ENCODE measurements around the gene FSTL4. TPM values are rescaled to one million over a fixed set of nuclear protein-coding genes. Genes with fewer than 3 reads are reported as not detected.

FSTL4 gene
- polyA plus RNA-seq, 3 donors = not detected

DNA sequence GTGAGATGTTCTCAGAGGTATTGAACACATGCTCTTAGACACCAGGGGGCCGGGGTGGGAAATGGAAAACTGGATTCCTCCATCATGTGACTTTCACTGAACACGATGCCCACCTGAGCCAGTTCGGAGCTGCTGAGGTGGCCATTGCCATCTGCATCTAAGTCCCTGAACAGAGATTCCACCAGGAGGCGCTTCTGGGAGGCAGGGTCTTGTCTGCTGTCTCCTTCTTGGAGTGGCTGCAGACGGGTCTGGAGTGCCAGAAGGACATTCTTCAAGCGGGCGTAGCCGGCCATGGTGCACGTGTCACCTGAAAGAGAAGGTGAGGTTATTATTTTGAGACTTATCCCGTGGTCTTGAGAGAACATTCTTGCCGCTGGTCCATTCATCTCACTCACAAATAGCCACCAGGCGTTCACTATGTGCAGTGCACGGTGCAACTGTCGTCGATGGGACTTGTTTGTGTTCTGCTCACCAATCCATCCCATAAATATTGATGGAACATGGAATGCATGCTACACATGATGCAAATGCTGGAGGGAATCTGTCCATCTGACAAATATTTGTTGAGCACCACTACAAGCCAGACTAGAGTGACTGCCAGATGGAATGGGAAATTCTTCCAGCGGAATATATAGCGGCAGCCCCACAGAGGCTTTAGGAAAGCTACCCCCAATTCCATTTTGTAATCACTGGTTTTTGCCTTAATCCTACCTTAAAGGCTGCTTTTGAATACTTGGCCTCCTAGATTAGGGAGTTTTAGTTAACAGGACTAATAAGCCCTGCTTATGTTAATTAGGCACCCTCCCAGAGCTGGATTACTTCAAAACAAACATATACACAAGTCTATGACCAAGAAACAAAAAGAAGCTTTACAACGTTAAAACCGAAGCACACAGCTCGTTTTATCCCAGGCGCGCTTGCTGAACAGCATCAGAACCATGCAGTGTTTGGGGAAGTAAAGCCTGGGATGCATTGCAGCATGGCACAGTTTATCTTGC is 295.7 kb downstream of the FSTL4 start:
- DNase-seq = no peak
- Mint-ChIP-seq H3K4me3 (no peak overlapping the region), H3K4me1 (no peaks in the 10 kb centered on the region), H3K27me3 (ENCODE audit: low read depth in 3 of 3) (peaks cover 0 to 2% (median 0%) of the 10 kb centered on the region in 3 donors), H3K36me3 (no peaks in the 10 kb centered on the region), H3K9me3 (no peaks in the 10 kb centered on the region), H3K27ac (no peak overlapping the region)
- Histone ChIP-seq H3K4me2 (replicated peaks; ENCODE audit: extremely low read depth, low read length, poor library complexity, severe bottlenecking) (no peak overlapping the region), H3K27me3 (ENCODE audit: control insufficient read depth in 2 of 2, insufficient read depth in 2 of 2, low read length in 2 of 2) (no peaks in the 10 kb centered on the region), H3K4me3 (replicated peaks in 1 of 3; ENCODE audit: low read depth in 2 of 3, low read length in 3 of 3) (no peak overlapping the region), H3K36me3 (replicated peaks in 1 of 2; ENCODE audit: control insufficient read depth in 1 of 2, insufficient read depth in 2 of 2, low read length in 2 of 2) (no peaks in the 10 kb centered on the region), H2AFZ (ENCODE audit: insufficient read depth, low read depth, low read length, poor library complexity, severe bottlenecking) (no peak overlapping the region), H3K79me2 (ENCODE audit: insufficient read depth, low read length) (no peaks in the 10 kb centered on the region), H3K9me3 (replicated peaks in 1 of 2; ENCODE audit: control insufficient read depth in 1 of 2, insufficient read depth in 1 of 2, low read length in 2 of 2) (no peaks in the 10 kb centered on the region), H3K4me1 (ENCODE audit: control insufficient read depth in 1 of 2, insufficient read depth in 2 of 2, low read length in 2 of 2) (no peaks in the 10 kb centered on the region), H3K27ac (ENCODE audit: low read depth in 1 of 2, low read length in 2 of 2) (no peak overlapping the region), H3K9ac (ENCODE audit: insufficient read depth, low read length, poor library complexity, severe bottlenecking) (no peak overlapping the region), H4K20me1 (ENCODE audit: insufficient read depth, low read length) (no peaks in the 10 kb centered on the region)
- TF ChIP-seq, protein P1, sequence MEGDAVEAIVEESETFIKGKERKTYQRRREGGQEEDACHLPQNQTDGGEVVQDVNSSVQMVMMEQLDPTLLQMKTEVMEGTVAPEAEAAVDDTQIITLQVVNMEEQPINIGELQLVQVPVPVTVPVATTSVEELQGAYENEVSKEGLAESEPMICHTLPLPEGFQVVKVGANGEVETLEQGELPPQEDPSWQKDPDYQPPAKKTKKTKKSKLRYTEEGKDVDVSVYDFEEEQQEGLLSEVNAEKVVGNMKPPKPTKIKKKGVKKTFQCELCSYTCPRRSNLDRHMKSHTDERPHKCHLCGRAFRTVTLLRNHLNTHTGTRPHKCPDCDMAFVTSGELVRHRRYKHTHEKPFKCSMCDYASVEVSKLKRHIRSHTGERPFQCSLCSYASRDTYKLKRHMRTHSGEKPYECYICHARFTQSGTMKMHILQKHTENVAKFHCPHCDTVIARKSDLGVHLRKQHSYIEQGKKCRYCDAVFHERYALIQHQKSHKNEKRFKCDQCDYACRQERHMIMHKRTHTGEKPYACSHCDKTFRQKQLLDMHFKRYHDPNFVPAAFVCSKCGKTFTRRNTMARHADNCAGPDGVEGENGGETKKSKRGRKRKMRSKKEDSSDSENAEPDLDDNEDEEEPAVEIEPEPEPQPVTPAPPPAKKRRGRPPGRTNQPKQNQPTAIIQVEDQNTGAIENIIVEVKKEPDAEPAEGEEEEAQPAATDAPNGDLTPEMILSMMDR (IDR thresholded peaks at IDR 0.05) = no peak
- WGBS (ENCODE audit: insufficient coverage) = 94% methylated on average over 10 of the region's 22 CpGs
- intact Hi-C loops (cut with micrococcal nuclease) = no loop called here

DNA sequence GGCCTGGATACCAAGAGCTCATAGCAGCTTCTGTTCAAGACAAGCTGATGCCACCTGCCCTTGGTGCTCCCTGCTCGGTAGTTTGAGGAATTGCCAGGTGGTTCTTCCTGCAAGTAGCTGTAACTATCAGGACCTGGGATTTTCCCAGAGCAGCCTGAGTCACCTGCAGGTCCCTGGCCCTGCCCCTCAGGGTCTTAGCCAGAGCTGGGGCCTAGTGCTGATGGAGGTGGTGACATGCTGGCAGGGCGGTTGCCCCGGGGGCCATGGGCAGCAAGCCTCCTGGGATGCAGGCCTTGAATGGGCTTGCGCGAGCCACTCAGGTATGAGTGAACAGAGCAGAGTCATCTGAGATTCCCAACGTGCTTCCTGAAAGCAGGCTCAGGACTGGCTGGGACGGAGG is 298.3 kb downstream of the FSTL4 start:
- TF ChIP-seq, protein P1 (IDR thresholded peaks at IDR 0.05) = no peak
- no peaks in the 10 kb centered on the region for H3K36me3 Mint-ChIP-seq
- peaks cover 0 to 2% (median 0%) of the 10 kb centered on the region in 3 donors for H3K27me3 Mint-ChIP-seq (ENCODE audit: low read depth in 3 of 3)
- H3K4me3 ChIP-seq (replicated peaks in 1 of 3; ENCODE audit: low read depth in 2 of 3, low read length in 3 of 3) = no peak overlapping the region
- no peaks in the 10 kb centered on the region for H3K9me3 Mint-ChIP-seq
- H3K9ac ChIP-seq (ENCODE audit: insufficient read depth, low read length, poor library complexity, severe bottlenecking) = no peak overlapping the region
- H3K27me3 ChIP-seq (ENCODE audit: control insufficient read depth in 2 of 2, insufficient read depth in 2 of 2, low read length in 2 of 2) = no peaks in the 10 kb centered on the region
- peaks cover 6% of the 10 kb centered on the region for H3K4me1 Mint-ChIP-seq
- intact Hi-C loops (cut with micrococcal nuclease) = no loop called here
- no peaks in the 10 kb centered on the region for H3K9me3 ChIP-seq (replicated peaks in 1 of 2; ENCODE audit: control insufficient read depth in 1 of 2, insufficient read depth in 1 of 2, low read length in 2 of 2)
- H3K36me3 ChIP-seq (replicated peaks in 1 of 2; ENCODE audit: control insufficient read depth in 1 of 2, insufficient read depth in 2 of 2, low read length in 2 of 2) = no peaks in the 10 kb centered on the region
- no peak overlapping the region for H3K27ac ChIP-seq (ENCODE audit: low read depth in 1 of 2, low read length in 2 of 2)
- H3K27ac Mint-ChIP-seq = no peak overlapping the region
- H3K4me2 ChIP-seq (replicated peaks; ENCODE audit: extremely low read depth, low read length, poor library complexity, severe bottlenecking) = no peak overlapping the region
- no peaks in the 10 kb centered on the region for H3K79me2 ChIP-seq (ENCODE audit: insufficient read depth, low read length)
- no peaks in the 10 kb centered on the region for H3K4me1 ChIP-seq (ENCODE audit: control insufficient read depth in 1 of 2, insufficient read depth in 2 of 2, low read length in 2 of 2)
- H2AFZ ChIP-seq (ENCODE audit: insufficient read depth, low read depth, low read length, poor library complexity, severe bottlenecking) = no peak overlapping the region
- DNase-seq = no peak
- H4K20me1 ChIP-seq (ENCODE audit: insufficient read depth, low read length) = no peaks in the 10 kb centered on the region
- WGBS (ENCODE audit: insufficient coverage) = 90% methylated on average over 7 of the region's 7 CpGs
- no peak overlapping the region for H3K4me3 Mint-ChIP-seq

Data from CD14-positive monocyte (primary cell).